ENCODE measurements around the gene SELENOO.

SELENOO gene

GRCh38 chr22:50243685-50244419 is 43.0 kb downstream of the SELENOO start:
- DNase-seq, result no peak

GRCh38 chr22:50244420-50245213 is 43.8 kb downstream of the SELENOO start, which contains the start of gene TUBGCP6:
Gene TUBGCP6 (minus strand): TSS chr22:50245023. CDS start chr22:50244459, 564 bp downstream.
- peak; percentile 93 to 95 for DNase-seq

GRCh38 chr22:50245214-50246072 is 44.6 kb downstream of the SELENOO start:
- DNase-seq, result no peak

- DNase-seq, result no peak
These were observed 45.7 kb downstream of the SELENOO start for GRCh38 chr22:50246242-50247175.

- peak in 1 of 2 donors; percentile 53 for DNase-seq
These were observed 46.9 kb downstream of the SELENOO start for GRCh38 chr22:50247748-50248147.

GRCh38 chr22:50248196-50249081 is 47.6 kb downstream of the SELENOO start:
- DNase-seq, result no peak

- no peak for DNase-seq
These were observed 48.8 kb downstream of the SELENOO start for GRCh38 chr22:50249341-50250248.

GRCh38 chr22:50250249-50250554 is 49.4 kb downstream of the SELENOO start:
- no peak for DNase-seq

GRCh38 chr22:50250555-50251476 is 50.0 kb downstream of the SELENOO start, which contains the start of gene HDAC10:
Gene HDAC10 (minus strand): TSS chr22:50251265. CDS start chr22:50251032, 233 bp downstream.
- DNase-seq, result peak; percentile 83 to 90

GRCh38 chr22:50251477-50252081 is 50.8 kb downstream of the SELENOO start:
- no peak for DNase-seq

GRCh38 chr22:50252082-50253045 is 51.6 kb downstream of the SELENOO start:
- peak; percentile 73 to 76 for DNase-seq

- no peak for DNase-seq
These were observed 52.5 kb downstream of the SELENOO start for GRCh38 chr22:50253046-50253915.

- DNase-seq, result no peak
These were observed 53.1 kb downstream of the SELENOO start for GRCh38 chr22:50253941-50254340.

GRCh38 chr22:50255099-50255498 is 54.3 kb downstream of the SELENOO start:
- no peak for DNase-seq

- no peak for DNase-seq
These were observed 54.8 kb downstream of the SELENOO start for GRCh38 chr22:50255607-50256006.
